Left forelimb (tissue), 1 donor: ENCODE data around the gene SDK1.

Experiments
- DNase-seq: peaks from one replicate; pipeline ENCODE4 v3.0.0-alpha.2; 2018; ENCODE audit warnings: low spot score

Gene SDK1

DNA sequence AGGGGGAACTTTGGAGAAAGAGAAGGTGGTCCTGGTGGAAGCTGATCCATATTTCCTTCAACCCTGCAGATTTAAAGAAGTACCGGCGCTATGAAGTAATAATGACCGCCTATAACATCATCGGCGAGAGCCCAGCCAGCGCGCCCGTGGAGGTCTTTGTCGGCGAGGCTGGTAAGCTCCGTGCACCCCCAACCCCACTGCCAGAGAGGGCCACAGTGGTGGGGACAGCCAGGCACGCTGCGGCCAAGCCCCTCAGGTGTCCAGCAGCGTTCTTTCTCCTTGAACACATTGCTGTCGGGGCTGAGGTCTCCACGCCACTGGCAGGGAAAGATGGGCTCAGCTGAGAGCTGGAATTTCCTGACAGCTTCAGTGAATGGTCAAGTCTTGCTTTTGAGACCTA lies 877.4 kb downstream of the SDK1 start:
- no peak for DNase-seq

DNA sequence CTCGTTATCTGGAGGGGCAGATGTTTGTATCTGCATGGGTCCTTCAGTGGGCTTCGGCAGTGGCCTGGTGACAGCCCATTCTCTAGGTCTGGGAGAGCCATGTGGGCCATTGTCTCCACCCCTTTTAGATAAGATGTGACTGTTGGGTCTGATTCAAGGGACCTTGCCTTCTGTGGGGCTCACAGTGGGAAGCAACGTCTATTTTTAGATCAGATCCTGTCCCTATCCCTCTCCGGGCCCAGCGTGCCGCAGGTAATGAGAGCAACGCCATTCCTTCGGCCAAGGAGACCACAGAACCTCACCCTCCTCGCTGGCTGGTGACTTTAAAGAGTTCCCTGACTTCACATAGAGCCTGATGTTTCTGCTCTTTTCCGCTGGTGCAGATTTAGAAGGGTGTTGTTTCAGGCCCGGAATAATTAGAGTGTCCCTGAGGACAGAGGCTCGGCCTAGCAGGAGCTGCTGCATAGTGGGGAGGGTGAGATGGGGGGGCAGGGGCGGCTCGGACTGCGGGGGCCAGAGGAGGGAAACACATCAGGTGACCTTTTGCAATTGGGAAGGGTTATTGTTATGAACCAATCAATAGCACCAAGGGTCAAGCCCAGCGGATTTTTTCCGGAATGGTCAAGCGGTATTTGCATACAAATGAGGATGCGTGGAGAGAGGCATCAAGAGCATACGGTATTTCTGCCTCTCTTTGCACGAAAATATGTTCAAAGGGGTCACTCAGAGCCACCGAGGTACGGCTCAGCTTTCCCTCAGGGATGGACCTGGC lies 878.0 kb downstream of the SDK1 start:
- DNase-seq, result no peak

DNA sequence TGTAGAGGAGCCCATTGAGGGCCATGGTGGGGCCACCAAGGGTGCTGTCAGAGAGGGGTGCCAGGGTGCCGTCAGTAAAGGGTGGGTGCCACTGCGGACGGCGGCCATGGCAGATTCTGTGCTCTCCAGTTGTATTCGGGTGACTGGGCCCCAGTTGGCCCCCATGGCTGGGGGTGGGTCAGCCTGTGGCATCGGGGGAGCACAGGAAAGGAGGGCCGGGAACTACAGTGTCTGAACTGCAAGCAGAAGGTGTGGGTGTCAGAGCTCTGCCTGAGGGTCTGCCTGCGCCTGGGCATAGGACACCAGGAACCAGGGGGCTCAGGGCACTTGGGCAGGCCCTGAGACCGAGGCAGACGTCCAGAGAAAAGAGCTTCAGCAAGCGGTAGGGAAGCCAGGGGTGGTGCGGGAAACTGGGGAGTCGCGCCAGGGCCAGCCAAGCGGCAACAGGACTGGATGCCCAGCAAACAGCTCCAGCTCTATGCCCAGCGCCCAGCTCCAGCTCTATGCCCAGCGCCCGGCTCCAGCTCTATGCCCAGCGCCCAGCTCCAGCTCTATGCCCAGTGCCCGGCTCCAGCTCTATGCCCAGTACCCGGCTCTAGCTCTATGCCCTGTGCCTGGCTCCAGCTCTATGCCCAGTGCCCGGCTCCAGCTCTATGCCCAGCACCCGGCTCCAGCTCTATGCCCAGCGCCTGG lies 878.8 kb downstream of the SDK1 start:
- DNase-seq, result no peak

DNA sequence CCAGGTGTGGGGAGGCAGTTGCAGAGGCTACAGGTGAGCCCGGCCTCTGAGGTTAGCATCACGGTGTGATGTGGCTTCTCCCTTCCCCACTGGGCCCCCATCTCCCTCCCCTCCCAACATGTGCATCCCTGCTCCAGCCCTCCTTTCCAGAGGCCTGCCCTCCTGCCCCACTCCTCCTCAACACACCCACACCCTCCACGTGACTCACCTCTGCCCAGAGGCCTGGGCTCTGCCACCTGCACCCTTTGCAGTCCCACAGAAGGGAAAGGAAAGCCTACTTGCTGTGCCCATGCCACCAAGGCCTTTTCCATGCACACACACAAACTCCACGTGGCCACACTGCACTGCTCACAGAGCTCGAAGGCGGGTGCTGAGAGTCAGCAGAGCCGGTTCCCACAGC lies 880.4 kb downstream of the SDK1 start:
- DNase-seq, result no peak

GRCh38 chr7:4182605-4183300 lies 881.7 kb downstream of the SDK1 start:
- DNase-seq, result no peak

DNA sequence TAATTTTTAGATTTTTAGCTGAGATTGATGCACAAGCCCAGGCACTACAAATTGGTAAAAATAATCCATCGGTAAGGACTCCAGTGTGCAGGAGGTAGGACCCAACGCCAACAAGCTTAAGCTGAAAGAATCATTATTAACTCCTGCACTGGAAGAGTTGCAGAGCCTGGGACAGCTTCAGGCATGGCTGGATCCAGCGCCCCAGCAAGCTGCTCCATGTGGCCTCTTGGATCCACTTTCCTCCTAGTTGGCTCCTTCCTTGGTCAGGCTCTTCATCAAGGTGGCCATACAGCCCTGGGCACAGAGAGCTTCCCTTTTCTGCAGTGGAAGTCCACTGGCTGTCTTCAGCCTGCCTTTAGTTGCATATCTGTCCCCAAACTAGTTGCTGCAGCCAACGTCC lies 883.6 kb downstream of the SDK1 start:
- no peak for DNase-seq

- DNase-seq, result no peak
Observed at GRCh38 chr7:4185136-4185535, 884.1 kb downstream of the SDK1 start.

DNA sequence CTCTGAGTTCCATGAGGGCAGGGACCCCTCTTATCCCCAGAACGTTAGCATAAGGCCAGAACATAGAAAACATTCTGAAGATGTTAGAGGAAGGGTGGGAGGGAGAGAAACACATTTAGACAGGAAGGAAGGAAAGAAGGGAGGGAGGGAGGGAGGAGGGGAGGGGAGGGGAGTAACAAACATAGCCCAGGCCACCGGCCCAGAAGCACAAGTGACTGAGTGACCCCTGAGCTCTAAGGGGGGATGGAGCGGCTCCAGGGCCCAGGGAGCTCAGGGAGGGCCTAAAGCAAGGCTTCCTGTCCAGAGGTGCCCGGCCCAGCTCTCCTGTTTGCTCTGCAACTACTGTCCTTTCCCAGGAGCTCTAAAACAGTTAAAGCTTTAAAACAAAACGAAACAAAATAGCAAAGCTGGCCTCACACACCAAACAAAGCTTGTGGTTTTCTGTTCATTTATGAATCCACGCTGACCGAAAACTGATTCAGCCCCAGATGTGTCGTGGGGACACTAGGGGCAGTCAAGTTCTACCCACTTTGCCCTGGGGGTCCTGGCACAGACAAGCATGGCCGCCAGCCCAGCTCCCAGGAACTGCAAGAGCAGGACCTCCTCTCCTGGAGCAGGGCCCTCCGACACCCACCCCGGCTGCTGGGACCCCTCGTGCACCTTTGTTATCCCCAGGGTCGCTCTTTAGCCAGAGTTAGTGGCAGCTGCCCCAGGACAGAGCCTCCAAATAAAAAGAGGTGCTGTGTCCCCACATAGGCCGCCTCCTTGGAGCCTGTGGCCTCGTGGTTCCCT lies 884.9 kb downstream of the SDK1 start:
- DNase-seq, result no peak

GRCh38 chr7:4186513-4186780 lies 885.4 kb downstream of the SDK1 start:
- DNase-seq, result no peak

GRCh38 chr7:4188651-4189050 lies 887.6 kb downstream of the SDK1 start:
- no peak for DNase-seq

DNA sequence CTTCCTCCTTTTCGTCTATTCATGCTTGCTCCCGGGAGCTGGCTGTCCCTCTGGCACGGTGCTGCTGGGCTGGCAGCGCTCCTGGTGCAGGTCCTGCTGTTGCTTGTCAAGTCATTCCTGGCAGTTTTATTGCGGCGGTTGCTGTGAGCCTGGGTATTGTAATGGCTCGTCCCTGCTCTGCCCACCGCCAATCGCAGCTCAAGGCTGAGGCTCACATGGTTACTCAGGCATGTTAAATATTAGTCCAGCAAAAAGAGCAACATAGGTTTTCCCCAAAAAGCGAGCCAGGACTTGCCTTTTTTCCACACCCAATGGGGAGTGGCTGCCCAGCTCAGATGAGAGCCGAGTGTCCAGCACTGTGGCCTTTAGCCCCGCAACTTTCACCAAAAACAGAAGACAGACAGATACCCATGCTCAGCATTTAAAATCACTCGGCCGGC lies 888.1 kb downstream of the SDK1 start:
- peak; percentile 86 for DNase-seq

GRCh38 chr7:4190010-4190981 lies 889.2 kb downstream of the SDK1 start:
- no peak for DNase-seq

GRCh38 chr7:4191046-4191445 lies 890.0 kb downstream of the SDK1 start:
- no peak for DNase-seq

DNA sequence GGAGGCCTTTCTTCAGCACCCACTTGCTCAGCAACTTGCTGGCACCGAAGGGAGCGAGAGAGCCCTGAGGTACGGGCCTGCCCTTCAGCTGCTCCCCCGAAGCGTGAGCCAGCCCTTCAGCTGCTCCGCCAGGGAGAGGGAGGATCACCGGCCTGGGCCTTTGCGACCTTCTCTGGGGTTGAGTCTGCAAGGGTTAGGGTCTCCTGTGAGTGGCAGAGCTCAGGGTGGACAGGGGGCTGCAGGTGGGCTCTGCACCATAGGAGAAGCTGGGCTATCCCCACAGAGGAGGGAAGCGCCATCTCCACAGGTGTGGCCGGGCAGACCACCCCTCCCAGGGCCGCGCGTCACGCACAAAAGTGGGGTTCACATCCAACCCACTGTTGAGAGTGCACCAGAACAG lies 890.5 kb downstream of the SDK1 start:
- DNase-seq, result no peak

DNA sequence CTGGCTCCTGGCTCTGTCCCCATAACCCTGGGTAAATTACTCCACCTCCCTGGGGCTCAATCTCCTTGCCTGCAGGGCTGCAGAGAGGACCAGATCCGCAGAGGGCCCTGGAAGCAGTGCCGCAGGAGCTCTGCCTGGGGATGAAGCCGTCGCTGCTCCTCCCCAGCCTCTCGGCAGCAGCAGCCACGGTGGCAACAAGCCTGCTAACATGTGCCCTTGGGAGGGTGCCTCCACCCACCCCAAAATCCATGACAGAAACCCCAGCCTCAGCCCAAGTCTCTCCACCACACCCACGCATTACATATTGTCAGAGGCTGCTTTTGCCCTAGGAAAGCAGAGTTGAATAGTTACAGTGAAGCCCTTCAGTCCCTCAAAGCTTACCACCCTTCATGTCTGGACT lies 894.6 kb downstream of the SDK1 start:
- DNase-seq, result no peak

GRCh38 chr7:4196121-4196819 lies 895.2 kb downstream of the SDK1 start:
- no peak for DNase-seq

DNA sequence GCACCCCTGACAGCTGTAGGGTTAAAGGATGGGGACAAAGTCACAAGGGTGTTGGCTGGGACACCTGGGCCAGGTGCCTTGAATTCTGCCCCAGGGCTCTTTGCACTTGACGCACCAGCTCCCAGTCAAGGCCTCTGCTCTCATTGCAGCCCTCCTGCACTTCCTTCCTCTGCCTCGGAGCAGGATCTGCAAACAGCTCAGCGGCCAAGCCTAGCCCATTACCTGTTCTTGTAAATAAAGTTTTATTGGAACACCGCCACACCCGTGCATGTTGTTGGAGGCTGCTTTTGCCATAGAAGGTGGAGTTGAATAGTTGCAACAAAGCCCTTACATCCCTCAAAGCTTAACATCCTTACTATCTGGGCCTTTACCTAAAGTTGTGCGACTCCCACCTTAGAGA lies 897.2 kb downstream of the SDK1 start:
- DNase-seq, result no peak

- DNase-seq, result no peak
Observed at GRCh38 chr7:4200546-4201094, 899.6 kb downstream of the SDK1 start.

DNA sequence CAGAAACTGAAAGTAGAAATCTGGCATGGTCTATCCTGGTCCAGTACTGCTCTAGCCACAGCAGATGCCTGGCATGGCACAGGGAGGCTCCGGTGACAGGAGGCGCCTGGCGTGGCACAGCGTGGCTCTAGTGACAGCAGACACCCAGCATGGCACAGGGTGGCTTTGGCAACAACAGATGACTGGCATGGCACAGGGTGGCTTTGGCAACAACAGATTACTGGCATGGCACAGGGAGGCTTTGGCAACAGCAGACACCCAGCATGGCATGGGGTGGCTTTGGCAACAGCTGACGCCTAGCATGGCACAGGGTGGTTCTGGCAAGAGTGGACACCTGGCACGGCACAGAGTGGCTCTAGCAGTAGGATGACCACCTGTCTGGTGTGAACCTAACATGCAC lies 900.5 kb downstream of the SDK1 start:
- DNase-seq, result no peak

DNA sequence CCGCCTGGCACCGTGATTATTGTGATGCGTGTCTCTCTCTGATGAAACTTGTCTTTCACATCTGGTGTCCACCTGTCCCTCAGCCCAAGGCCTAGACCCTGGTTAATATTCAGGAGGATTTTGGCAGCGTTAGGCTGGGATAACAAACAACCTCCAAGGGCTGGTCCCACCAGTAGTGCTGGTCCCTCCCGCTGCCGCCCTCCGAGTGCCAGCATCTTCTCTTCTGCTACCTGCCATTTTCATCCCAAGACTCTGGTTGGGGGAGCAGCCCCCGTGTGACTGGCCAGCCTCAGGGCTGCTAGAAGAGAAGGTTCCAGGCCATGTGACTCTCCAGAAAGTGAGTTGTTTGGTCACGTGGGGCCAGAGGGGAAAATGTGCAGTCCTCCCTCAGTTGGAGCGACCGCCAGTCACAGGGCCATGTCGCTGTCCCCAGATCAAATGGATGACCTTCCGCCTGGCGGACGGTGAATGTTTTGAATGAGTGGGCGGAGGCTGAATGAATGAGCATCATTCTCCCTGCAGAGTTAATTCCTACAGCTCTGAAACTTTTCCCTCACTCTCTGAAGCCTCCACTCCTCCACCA lies 901.2 kb downstream of the SDK1 start:
- DNase-seq, result no peak
